HEK293T (cell line): ENCODE measurements around the gene MTHFD1.

Experiments used
- CTCF ChIA-PET: fragments of 350-600 bp; formaldehyde crosslinking; extraction: SDS; loops from one replicate; lab custom pipeline; 2021; ENCODE audit warnings: antibody characterized with exemption, inconsistent platforms; lab: Yijun Ruan, JAX
- POLR2A ChIA-PET: fragments of 350-600 bp; formaldehyde crosslinking; extraction: SDS; loops from one replicate; lab custom pipeline; 2020; ENCODE audit warnings: antibody characterized with exemption, inconsistent platforms; lab: Yijun Ruan, JAX
- DNase-seq: peaks from one replicate; pipeline ENCODE4 v3.0.0; 2012; ENCODE audit warnings: mixed read lengths; ENCODE audit errors: extremely low spot score
- ARNT ChIP-seq: fragments of 450-650 bp; IDR thresholded peaks from 2 replicates; pipeline ENCODE4 v1.6.1; 2017; ENCODE audit warnings: mild to moderate bottlenecking
- BHLHE40 ChIP-seq: fragments of 450-650 bp; IDR thresholded peaks from 2 replicates; pipeline ENCODE4 v1.6.1; 2016; ENCODE audit warnings: mild to moderate bottlenecking, moderate library complexity, borderline replicate concordance
- CTBP1 ChIP-seq: fragments of 450-650 bp; IDR thresholded peaks from 2 replicates; pipeline ENCODE4 v1.6.1; 2016; ENCODE audit warnings: borderline replicate concordance
- ELF4 ChIP-seq: fragments of 450-650 bp; IDR thresholded peaks from 2 replicates; pipeline ENCODE4 v1.6.1; 2017; ENCODE audit warnings: antibody characterized with exemption
- FOXA1 ChIP-seq: fragments of 450-650 bp; IDR thresholded peaks from 2 replicates; pipeline ENCODE4 v1.6.1; 2016; ENCODE audit warnings: mild to moderate bottlenecking
- FOXK2 ChIP-seq: fragments of 450-650 bp; IDR thresholded peaks from 2 replicates; pipeline ENCODE4 v1.6.1; 2016; ENCODE audit warnings: mild to moderate bottlenecking
- FOXM1 ChIP-seq: fragments of 450-650 bp; IDR thresholded peaks from 2 replicates; pipeline ENCODE4 v1.6.1; 2017; ENCODE audit warnings: mild to moderate bottlenecking, borderline replicate concordance
- HDGF ChIP-seq: fragments of 450-650 bp; IDR thresholded peaks from 2 replicates; pipeline ENCODE4 v1.6.1; 2017; ENCODE audit warnings: antibody characterized with exemption, borderline replicate concordance
- L3MBTL2 ChIP-seq: fragments of 450-650 bp; conservative IDR thresholded peaks from 2 replicates; pipeline ENCODE4 v1.6.1; 2016; ENCODE audit warnings: mild to moderate bottlenecking
- LEF1 ChIP-seq: fragments of 450-650 bp; IDR thresholded peaks from 2 replicates; pipeline ENCODE4 v1.6.1; 2017; ENCODE audit warnings: mild to moderate bottlenecking, borderline replicate concordance
- NFRKB ChIP-seq: fragments of 450-650 bp; IDR thresholded peaks from 2 replicates; pipeline ENCODE4 v1.6.1; 2016; ENCODE audit warnings: mild to moderate bottlenecking, moderate library complexity
- SP1 ChIP-seq: fragments of 450-650 bp; IDR thresholded peaks from 2 replicates; pipeline ENCODE4 v1.6.1; 2017
- SUZ12 ChIP-seq: fragments of 450-650 bp; IDR thresholded peaks from 2 replicates; pipeline ENCODE4 v1.6.1; 2016; ENCODE audit warnings: mild to moderate bottlenecking
- TARDBP ChIP-seq: fragments of 450-650 bp; IDR thresholded peaks from 2 replicates; pipeline ENCODE4 v1.6.1; 2016
- ZNF384 ChIP-seq: fragments of 450-650 bp; IDR thresholded peaks from 2 replicates; pipeline ENCODE4 v1.6.1; 2016
- TF ChIP-seq, protein P1 (sequence below): fragments of 450-650 bp; IDR thresholded peaks from 2 replicates; pipeline ENCODE4 v1.6.1; 2016

MTHFD1 gene

DNA sequence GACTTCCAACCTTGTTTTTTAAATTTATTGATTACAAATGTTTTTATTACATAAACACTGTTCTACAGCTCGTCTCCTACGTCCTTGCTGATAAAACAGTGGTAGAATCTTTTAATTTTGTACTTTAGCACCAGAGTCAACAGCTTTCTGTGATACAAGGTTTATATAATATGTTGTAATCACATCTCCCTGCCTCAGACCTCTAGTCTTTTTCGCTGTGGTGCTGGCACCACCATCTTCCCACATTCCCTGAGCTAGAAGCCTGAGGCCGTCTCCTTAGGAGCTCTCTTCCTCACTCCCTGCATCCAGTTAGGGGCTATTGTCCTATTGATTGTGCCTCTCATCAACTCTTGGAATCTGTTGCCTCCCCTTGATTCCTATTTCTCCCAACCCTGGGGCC, 17.1 kb downstream of the MTHFD1 start:
- ChIA-PET POLR2A (interaction anchor here (0.6 to 2.7 kb wide), 2 partner anchors 15 to 17 kb away, joined by 4 to 11 read pairs; partner anchors contain the start of gene MTHFD1), CTCF (no interaction called here)
- no peak for TF ChIP-seq FOXM1
- no peak for DNase-seq

DNA sequence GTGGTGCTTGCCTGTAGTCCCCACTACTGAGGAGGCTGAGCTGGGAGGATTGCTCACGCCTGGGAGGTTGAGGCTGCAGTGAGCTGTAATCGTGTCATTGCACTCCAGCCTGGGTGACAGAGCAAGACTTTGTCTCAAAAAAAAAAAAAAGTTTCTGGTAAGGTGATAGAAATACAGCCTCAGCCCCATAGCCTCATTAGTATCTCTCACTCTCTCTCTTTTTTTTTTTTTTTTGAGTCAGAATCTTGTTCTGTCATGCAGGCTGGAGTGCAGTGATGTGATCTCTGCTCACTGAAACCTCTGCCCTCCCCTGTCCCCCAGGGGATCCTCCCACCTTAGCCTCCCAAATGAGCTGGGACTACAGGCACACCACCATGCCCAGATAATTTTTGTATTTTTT, 19.2 kb downstream of the MTHFD1 start:
- TF ChIP-seq FOXK2 (no peak), SUZ12 (no peak), L3MBTL2 (no peak), SP1 (no peak), TARDBP (no peak), ELF4 (no peak)
- DNase-seq = no peak
- POLR2A ChIA-PET = interaction anchor here (1.4 kb wide), 1 partner anchor 19 kb away, joined by 3 read pairs; the partner anchor contains the start of gene MTHFD1
- CTCF ChIA-PET = interaction anchor here (0.7 kb wide), 1 partner anchor 239 kb away, joined by 4 read pairs; no protein-coding TSS in a partner anchor

GRCh38 chr14:64409126-64409920, 21.2 kb downstream of the MTHFD1 start:
- no peak for DNase-seq
- no peak for TF ChIP-seq L3MBTL2
- TF ChIP-seq FOXK2 = no peak
- no peak for TF ChIP-seq SP1
- no peak for TF ChIP-seq LEF1
- no peak for TF ChIP-seq CTBP1
- TF ChIP-seq, protein P1, sequence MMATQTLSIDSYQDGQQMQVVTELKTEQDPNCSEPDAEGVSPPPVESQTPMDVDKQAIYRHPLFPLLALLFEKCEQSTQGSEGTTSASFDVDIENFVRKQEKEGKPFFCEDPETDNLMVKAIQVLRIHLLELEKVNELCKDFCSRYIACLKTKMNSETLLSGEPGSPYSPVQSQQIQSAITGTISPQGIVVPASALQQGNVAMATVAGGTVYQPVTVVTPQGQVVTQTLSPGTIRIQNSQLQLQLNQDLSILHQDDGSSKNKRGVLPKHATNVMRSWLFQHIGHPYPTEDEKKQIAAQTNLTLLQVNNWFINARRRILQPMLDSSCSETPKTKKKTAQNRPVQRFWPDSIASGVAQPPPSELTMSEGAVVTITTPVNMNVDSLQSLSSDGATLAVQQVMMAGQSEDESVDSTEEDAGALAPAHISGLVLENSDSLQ = no peak
- TF ChIP-seq TARDBP = no peak
- no peak for TF ChIP-seq HDGF
- no peak for TF ChIP-seq FOXA1
- no peak for TF ChIP-seq BHLHE40
- no peak for TF ChIP-seq ELF4
- TF ChIP-seq ZNF384 = no peak
- POLR2A ChIA-PET = interaction anchor here (1.3 kb wide), 1 partner anchor 22 kb away, joined by 3 read pairs; no protein-coding TSS in a partner anchor
- CTCF ChIA-PET = no interaction called here

- CTCF ChIA-PET = no interaction called here
Measured at GRCh38 chr14:64410084-64410774, 22.1 kb downstream of the MTHFD1 start.

DNA sequence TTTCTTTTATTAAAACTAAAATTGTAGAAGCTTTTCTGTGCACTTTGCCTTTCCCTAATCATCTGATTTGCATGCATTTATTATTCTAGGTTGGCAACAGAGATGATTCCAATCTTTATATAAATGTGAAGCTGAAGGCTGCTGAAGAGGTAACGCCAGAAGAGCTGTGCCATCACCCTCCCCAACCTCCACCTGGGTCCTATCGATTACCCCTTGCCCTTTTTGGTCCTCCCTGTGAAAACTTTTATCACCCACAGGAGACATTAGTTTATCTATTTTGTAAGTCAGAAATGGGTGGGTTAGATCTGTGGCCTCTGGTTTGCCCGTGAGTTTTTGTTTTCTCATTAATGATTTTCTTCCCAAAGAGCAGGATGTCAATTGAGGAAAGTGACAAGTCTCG, 22.8 kb downstream of the MTHFD1 start:
- ChIA-PET CTCF (no interaction called here), POLR2A (no interaction called here)
- no peak for DNase-seq
- TF ChIP-seq ZNF384 (no peak), LEF1 (no peak), SUZ12 (no peak), FOXM1 (no peak), FOXK2 (no peak), BHLHE40 (no peak), NFRKB (no peak), CTBP1 (no peak), L3MBTL2 (no peak)

More at GRCh38 chr14:64410084-64410774, 22.1 kb downstream of the MTHFD1 start:
- DNase-seq = no peak
- POLR2A ChIA-PET = interaction anchor here (1.3 kb wide), 1 partner anchor 22 kb away, joined by 3 read pairs; no protein-coding TSS in a partner anchor
- TF ChIP-seq TARDBP = no peak
- TF ChIP-seq FOXM1 = no peak
- TF ChIP-seq SP1 = no peak
- no peak for TF ChIP-seq ELF4
- no peak for TF ChIP-seq L3MBTL2
- no peak for TF ChIP-seq FOXK2
- no peak for TF ChIP-seq LEF1
- no peak for TF ChIP-seq FOXA1
- TF ChIP-seq NFRKB = no peak
- no peak for TF ChIP-seq ZNF384
- TF ChIP-seq, protein P1 = no peak
- TF ChIP-seq BHLHE40 = no peak
- TF ChIP-seq HDGF = no peak
- TF ChIP-seq ARNT = no peak
- no peak for TF ChIP-seq SUZ12
- TF ChIP-seq CTBP1 = no peak

DNA sequence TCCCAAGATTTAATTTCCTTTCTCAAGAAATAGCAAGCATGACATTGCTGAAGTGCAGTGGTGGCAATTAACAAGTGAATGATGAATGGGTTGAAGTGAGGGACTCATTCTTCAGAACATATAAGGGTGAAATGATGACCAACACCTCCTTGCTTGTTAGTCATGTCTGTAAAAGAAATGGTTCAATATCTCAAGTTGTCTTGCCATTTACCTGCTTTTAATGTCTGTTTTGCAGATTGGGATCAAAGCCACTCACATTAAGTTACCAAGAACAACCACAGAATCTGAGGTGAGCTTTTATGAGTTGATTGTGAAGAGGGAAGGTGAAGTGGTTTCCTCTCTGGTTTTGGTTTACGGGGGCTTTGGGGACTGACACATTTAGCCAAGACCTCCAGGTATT, 24.1 kb downstream of the MTHFD1 start:
- no peak for DNase-seq
- TF ChIP-seq ZNF384 (no peak), CTBP1 (no peak), SP1 (no peak), BHLHE40 (no peak), TARDBP (no peak), ELF4 (no peak), FOXM1 (no peak), ARNT (no peak), FOXA1 (no peak), L3MBTL2 (no peak)
- CTCF ChIA-PET = no interaction called here

More for the DNA sequence above, 24.1 kb downstream of the MTHFD1 start:
- POLR2A ChIA-PET = interaction anchor here (0.8 kb wide), 1 partner anchor 19 kb away, joined by 3 read pairs; no protein-coding TSS in a partner anchor
